DMS 273 (cell line): ENCODE results near the gene KCNH2.

Experiments used
- DNase-seq: peaks from one replicate; lab custom pipeline; 2025; ENCODE audit not compliant: unreplicated experiment; lab: John Stamatoyannopoulos, UW

KCNH2 gene

DNA sequence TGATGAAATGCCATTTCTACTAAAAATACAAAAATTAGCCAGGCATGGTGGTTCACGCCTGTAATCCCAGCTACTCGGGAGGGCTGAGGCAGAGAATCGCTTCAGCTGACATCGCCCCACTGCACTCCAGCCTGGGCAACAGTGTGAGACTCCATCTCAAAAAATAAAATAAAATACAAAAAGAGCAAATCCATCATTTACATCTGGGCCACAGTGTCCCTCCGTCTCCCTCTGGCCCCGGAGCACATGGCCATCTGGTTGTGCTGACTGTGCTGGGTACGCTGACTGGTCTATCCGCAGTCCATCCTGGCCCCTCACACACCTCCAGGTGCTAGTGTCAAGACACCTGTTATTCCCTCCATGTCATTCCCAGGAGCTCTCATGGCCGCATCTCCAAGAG lies 42.1 kb downstream of the KCNH2 start:
- no peak for DNase-seq

DNA sequence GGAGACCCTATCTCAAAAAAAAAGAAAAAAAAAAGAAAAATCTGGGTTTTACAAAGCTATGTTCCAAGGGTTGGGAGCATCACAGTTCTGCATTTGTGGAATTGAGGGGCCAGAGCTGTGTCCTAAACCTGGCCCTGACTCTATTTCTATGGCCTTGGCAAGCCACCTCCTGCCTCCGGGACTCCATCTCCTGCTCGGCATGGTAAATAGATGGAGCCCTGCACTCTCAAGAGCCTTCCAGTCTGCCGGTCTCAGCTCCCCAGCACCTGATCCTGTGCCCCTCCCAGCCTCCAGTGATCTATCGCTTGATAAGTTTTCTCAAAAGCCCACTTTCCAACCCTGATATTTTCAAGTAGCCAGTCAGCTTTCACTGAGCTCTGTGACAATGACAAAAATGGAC lies 43.0 kb downstream of the KCNH2 start:
- DNase-seq = no peak

DNA sequence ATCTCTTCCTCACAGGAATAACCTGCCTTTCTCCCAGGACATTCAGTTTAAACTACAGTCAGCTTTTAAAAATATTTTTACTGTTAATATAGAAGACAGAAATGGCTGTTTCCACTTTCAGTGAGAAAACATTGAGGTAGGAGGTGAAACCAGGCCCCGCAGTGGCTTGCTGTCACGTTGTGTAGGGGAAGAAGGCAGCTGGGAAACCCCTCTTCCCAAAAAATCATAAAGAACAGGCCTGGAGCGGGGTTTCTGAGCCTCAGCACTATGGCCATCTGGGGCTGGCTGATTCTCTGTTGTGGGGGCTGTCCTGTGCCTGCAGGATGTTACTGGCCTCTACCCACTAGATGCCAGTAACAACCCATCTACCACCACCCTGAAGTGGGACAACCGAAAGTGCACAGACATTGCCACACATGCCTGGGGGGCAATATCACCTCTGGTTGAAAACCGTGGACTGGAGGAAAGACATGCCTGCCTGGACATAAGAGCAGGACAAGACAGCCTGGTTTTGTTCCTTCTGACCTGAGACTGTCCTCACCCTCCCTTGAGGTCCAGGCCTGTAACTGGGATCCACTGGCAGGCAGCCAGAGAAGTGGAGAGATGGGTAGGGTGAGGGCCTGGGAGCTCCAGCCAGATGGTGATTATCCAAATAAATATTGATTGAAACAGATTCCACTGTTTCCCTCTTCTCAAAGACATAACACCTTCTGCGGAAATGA lies 43.9 kb downstream of the KCNH2 start:
- DNase-seq = peak; percentile 71

DNA sequence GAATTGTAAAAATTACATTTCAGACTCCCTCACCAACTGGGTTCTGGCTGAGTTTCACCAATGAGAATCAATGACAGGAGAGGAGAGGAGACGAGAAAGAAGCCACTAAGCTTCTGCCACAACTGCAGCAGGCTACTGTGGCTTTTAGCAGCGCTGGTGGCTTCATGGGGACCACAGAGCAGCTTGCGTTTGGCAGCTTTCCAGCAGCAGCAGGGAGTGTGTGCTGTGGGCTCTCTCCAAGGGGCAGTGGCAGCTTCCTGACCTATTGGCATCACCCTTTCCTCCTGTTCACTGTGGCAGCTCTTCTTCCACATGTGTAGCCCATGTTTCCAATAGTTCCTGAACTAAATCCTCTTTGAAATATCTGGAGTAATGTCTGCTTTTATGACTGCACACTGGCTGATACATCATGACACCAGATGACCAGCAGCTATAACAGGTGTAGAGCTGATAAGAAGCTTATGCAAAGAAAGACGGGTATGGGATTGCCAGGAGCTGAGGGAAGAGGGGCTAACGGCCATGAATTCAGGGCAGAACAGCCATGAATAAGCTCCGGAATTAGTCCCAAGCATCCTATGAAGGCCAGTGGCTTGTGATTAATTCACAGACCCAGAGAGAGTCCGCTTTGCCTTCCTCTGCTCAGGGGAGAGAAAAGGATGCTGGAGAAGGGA lies 46.8 kb downstream of the KCNH2 start:
- DNase-seq = peak; percentile 50

DNA sequence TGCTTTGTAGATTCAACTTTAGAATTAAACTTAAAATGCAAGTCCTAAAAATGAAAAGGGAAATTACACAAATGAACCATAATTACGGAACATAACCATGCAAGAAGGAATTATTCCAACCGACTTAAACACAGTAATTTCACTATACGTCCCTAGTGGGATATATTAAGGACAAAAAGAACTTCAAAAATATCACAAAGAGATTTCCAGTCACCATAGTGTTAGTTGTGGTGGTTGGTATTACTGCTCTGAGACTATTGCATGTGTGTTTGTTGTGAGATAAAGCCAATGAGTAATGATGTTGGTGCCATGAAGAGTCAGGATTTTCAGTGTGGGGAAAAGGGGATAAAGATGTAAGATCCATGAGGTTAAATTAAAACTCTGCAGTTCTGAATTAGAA lies 49.6 kb downstream of the KCNH2 start:
- no peak for DNase-seq

- peak; percentile 42 for DNase-seq
Observed at GRCh38 chr7:150927956-150928344, 50.2 kb downstream of the KCNH2 start.

DNA sequence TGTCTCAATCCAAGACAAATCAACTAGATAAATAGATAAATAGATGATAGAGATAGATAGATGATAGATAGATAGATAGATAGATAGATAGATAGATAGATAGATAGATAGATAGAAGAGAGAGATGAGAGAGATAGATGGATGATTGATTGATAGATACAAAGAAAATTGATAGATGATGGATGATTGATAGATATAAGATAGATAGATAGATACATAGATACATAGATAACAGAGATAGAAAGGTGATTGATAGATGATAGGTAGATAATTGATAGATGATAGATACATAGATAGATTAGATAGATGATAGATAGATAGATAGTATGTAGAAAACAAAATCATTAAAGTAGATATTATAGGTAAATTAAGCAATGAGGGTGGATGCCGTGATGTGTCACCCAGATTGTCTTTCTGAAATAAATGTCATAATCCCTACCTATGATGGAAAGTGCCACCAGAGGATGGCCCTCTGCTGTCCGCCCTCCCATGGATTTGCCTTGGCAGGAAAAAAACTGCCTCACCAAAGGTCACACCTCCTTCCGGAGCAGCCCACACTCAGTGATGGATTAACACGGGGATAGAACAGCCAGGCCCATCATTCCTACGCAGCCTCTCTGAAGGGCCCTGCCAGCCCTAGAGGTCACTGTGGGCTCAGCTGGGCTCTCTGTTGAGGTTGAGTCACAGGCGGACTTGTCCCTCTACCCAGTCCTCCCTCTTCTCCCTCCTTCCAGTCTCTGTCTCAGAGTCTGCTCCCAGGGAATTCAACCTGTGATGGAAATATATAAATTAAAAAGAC lies 50.8 kb downstream of the KCNH2 start:
- DNase-seq = no peak

DNA sequence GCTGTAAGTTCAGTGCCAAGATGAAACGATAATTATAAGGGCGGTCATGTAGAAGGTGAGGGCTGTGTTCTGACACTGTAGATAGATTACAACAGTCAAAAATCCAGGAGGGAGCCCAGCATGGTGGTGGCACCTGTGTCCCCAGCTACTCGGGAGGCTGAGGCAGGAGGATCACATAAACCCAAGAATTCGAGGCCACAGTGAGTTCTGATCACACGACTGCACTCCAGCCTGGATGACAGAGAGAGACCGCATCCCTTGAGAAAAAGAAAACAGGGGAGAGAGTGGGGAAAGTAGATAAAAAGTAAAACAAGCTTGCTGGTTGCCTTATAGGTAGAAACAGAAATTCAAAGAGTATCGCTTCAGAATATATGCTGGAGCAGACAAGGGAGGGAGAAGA lies 52.1 kb downstream of the KCNH2 start:
- DNase-seq = no peak

- DNase-seq = no peak
Observed at GRCh38 chr7:150924369-150924781, 53.7 kb downstream of the KCNH2 start.

GRCh38 chr7:150923802-150924201 lies 54.3 kb downstream of the KCNH2 start:
- no peak for DNase-seq

GRCh38 chr7:150923196-150923595 lies 54.9 kb downstream of the KCNH2 start:
- DNase-seq = no peak

- no peak for DNase-seq
Observed at GRCh38 chr7:150919160-150919559, 59.0 kb downstream of the KCNH2 start.

GRCh38 chr7:150918378-150918777 lies 59.7 kb downstream of the KCNH2 start:
- DNase-seq = no peak

GRCh38 chr7:150917969-150918368 lies 60.2 kb downstream of the KCNH2 start:
- no peak for DNase-seq

- no peak for DNase-seq
Observed at GRCh38 chr7:150916670-150917069, 61.5 kb downstream of the KCNH2 start.

DNA sequence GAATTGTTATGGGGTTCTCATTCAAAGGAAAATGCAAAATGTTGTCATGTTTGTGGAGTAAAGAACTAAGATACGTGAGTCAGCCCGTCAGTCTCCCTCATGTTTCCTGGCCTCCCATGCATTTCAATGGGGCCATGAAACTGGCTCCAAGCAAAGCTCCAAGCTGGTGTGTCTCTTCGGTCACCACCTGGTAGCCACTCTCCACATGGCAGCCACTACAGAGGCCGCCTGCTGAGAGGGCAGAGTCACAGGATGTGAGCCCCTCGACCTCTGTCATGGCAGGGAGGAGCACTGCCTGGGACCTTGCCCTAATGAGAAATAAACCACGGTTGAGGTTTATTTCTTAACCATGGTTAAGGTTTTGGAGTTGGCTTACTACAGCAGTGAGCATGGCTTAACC lies 63.2 kb downstream of the KCNH2 start:
- DNase-seq = no peak

- no peak for DNase-seq
Observed at GRCh38 chr7:150914196-150914595, 63.9 kb downstream of the KCNH2 start.

- DNase-seq = no peak
Observed at GRCh38 chr7:150912427-150912826, 65.7 kb downstream of the KCNH2 start.

DNA sequence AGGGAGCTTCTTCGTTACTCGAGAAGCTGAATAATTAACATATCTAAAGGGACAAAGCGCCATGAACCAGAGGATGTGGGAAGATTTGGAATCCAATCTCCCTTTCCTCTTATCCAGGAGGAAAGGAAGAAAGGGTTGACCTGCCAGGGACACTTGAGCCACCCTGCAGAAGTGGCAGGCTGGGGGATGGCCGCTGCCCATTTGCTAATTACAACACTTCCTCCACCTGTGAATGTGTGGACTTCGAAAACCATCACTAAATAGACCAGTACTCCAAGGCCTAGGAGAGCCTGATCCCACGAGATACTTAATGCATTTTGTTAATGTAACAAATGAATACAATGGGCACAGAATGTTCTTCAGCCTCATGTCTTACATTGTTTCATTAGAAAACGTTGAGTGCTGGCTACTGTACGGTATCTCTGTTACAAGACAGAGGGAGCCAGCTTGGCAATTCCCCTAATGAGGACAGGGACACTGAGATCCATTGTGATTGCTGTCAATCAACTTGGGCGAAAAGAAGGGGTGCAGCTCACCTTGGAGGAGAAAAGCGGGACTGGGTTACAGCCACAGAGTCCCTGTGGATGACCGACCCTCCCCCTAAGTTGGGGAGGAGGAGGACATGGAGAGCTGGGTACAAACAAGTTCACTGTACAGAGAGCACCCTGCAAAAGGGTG lies 66.4 kb downstream of the KCNH2 start:
- DNase-seq = no peak

DNA sequence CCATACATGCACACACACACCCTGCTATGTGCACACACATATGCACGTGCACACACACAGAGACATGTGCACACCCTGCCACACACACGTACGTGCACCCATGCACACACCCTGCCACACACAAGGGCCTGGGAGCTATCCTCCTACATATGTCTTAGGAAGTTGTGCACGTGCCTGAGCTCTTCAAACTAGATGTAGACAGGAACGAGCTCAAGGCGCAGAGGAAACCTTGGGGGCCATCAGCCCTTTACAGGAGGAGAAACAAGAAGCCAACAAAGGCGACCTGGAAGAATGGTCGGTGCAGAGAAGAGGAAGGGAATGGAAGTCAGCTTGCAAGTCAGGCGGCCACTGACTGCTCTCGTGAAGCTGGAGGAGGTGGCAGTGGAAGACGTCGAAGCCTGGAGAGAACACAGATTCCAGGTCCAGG lies 67.1 kb downstream of the KCNH2 start:
- DNase-seq = no peak

DNA sequence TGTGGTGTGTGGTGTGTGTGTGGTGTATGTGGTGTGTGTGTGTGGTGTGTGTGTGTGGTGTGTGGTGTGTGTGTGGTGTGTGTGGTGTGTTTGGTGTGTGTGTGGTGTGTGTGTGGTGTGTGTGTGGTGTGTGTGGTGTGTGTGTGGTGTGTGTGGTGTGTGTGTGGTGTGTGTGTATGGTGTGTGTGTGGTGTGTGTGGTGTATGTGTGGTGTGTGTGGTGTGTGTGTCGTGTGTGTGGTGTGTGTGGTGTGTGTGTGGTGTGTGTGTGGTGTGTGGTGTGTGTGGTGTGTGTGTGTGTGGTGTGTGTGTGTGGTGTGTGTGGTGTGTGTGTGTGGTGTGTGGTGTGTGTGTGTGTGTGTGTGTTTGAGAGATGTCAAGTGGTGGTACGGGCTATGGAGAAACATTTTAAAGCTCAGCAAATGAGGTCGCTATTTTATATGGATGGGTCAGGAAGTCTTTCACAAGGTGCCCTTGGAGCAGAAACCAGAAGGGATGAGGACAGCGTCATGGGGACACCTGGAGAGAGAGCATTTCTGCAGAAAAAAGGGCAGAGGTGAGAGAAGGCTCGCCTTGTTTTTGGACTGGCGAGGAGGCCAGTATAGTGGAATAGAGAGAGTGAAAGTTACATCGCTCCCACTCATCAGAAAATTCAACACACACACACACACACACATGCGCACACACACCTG lies 67.7 kb downstream of the KCNH2 start:
- DNase-seq = peak; percentile 24
